Ovary (tissue), 9 donors: ENCODE measurements around the gene THSD4. TPM values are rescaled to one million over a fixed set of nuclear protein-coding genes. Genes with fewer than 3 reads are reported as not detected.

Experiments
- DNase-seq, 5 donors: peaks; one replicate each; pipeline ENCODE4 v3.0.0-alpha.2; 2019 to 2020
- H3K27ac ChIP-seq, 2 donors: fragments of 200-600 bp; one replicate each; pipeline versions ENCODE4 v1.5.1 to v1.8.0; 2019 to 2022
- H3K27me3 ChIP-seq: fragments of 200-600 bp; one replicate; pipeline ENCODE4 v1.8.0; 2022
- H3K36me3 ChIP-seq: fragments of 200-600 bp; sonication (generic); one replicate; pipeline ENCODE4 v1.5.1; 2019
- H3K4me1 ChIP-seq: one replicate; pipeline ENCODE4 v1.8.1; 2013; ENCODE audit warnings: mild to moderate bottlenecking, moderate library complexity; ENCODE audit not compliant: insufficient read depth
- H3K4me3 ChIP-seq: fragments of 200-600 bp; sonication (generic); one replicate; pipeline ENCODE4 v1.5.1; 2017
- H3K9me3 ChIP-seq, 2 donors: fragments of 200-600 bp in 1 of 2; sonication (generic) in 1 of 2; one replicate each; pipeline versions ENCODE4 v1.5.1 to v1.8.1; 2013 to 2019; ENCODE audit warnings: mild to moderate bottlenecking in 1 of 2, moderate library complexity in 1 of 2
- EP300 ChIP-seq: sonication (generic); formaldehyde crosslinking; IDR thresholded peaks from one replicate; pipeline ENCODE4 v1.6.1; 2017; ENCODE audit warnings: antibody characterized with exemption
- POLR2A ChIP-seq: fragments of 450-650 bp; IDR thresholded peaks from one replicate; pipeline ENCODE4 v1.6.1; 2017; ENCODE audit warnings: antibody characterized with exemption, mild to moderate bottlenecking, moderate library complexity
- WGBS, 3 donors: extraction: QIAGEN DNeasy Blood & Tissue Kit in 1 of 3; methylation state at CpG; one replicate each; pipeline versions ENCODE4 v1.1.5 to v1.1.7; 2013 to 2017; 5-methylcytosine and 5-hydroxymethylcytosine counted together
- intact Hi-C, 4 donors: fragments of 100-400 bp; cut with DNase I; formaldehyde crosslinking; loops; one replicate each; pipeline versions ENCODE4 v1.11.0 to v1.15.1; 2022 to 2023
- polyA plus RNA-seq, 2 donors: library from polyadenylated mRNA; stranded (reverse); fragments of 200-250 nt in 1 of 2; fragments of 350-450 nt in 1 of 2; fragmentation: Illumina TruSeq in 1 of 2; extraction: RNeasy Lipid Tissue Mini Kit (QIAGEN cat#74804) in 1 of 2; gene quantifications; one replicate each; pipeline ENCODE4 v1.2.3, GENCODE V29; 2013 to 2014
- total RNA-seq, 7 donors: library from RNA; depleted of rRNA in 2 of 7; stranded (reverse); fragments of >200 nt in 2 of 7; fragmentation: NEBNext Ultra II Directional in 3 of 7; extraction: Animal tissue kit (Norgen Biotek cat#: 25700) in 3 of 7; gene quantifications; one replicate each; pipeline versions ENCODE4 v1.1.0 to v1.2.4, GENCODE V29; 2016 to 2023
- TF ChIP-seq, protein P1 (sequence below), 3 donors: fragments of 450-650 bp in 2 of 3; fragments of 200-600 bp in 1 of 3; IDR thresholded peaks; one replicate each; pipeline versions ENCODE4 v1.5.1 to v1.8.0; 2016 to 2022; ENCODE audit warnings: antibody characterized with exemption in 3 of 3, mild to moderate bottlenecking in 1 of 3
- donor health status: DM: no; HTN: no; CAD: no; lungs with moderate emphysema.
- donor health status: DM: no; HTN: no; CAD: no.
- donor health status: Bipolar disorder and iron deficiency.
- donor health status: DM: yes; HTN: yes; CAD: no.
- donor health status: DM: no; HTN: no; CAD: no.
- donor health status: DM: yes; HTN: yes; CAD: no.

THSD4 gene
- total and polyA plus RNA-seq, 9 donors, result 3.2 to 53.4 (median 13.5) TPM

DNA sequence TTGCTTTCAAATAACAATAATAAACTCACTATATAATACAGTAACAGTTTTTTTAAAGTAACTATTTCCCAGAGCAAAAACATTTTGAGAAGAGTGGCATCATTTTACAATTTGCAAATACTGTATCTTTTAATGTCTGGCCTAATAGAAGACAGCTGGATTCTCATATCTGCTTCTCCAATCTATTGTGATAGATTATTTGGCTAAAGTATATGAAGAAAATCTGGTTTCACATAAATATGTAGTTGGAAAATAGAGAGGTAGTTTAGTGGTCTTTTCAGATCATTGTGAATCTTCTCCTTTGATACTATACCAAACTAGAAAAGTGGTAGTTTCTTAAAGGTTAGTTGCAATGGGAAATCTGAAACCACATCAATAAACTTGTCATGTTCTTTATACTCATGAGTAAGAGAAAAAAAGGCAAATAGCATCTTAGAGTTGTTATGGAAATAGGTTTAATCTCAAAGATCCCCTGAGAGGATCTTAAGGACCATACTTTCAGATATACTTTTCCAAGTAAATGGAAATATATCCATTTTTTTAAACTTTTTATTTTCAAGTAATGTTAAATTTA, 570.2 kb downstream of the THSD4 start:
- no peak overlapping the region for H3K4me3 ChIP-seq
- DNase-seq, result no peak
- H3K27ac ChIP-seq, result no peak overlapping the region
- TF ChIP-seq, protein P1, sequence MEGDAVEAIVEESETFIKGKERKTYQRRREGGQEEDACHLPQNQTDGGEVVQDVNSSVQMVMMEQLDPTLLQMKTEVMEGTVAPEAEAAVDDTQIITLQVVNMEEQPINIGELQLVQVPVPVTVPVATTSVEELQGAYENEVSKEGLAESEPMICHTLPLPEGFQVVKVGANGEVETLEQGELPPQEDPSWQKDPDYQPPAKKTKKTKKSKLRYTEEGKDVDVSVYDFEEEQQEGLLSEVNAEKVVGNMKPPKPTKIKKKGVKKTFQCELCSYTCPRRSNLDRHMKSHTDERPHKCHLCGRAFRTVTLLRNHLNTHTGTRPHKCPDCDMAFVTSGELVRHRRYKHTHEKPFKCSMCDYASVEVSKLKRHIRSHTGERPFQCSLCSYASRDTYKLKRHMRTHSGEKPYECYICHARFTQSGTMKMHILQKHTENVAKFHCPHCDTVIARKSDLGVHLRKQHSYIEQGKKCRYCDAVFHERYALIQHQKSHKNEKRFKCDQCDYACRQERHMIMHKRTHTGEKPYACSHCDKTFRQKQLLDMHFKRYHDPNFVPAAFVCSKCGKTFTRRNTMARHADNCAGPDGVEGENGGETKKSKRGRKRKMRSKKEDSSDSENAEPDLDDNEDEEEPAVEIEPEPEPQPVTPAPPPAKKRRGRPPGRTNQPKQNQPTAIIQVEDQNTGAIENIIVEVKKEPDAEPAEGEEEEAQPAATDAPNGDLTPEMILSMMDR (IDR thresholded peaks at IDR 0.05), result no peak
- TF ChIP-seq POLR2A (no peak), EP300 (no peak)
- no peaks in the 10 kb centered on the region for H3K36me3 ChIP-seq
- no peaks in the 10 kb centered on the region for H3K27me3 ChIP-seq
- intact Hi-C loops, result no loop called here
- H3K4me1 ChIP-seq, result no peaks in the 10 kb centered on the region
- no peaks in the 10 kb centered on the region for H3K9me3 ChIP-seq

DNA sequence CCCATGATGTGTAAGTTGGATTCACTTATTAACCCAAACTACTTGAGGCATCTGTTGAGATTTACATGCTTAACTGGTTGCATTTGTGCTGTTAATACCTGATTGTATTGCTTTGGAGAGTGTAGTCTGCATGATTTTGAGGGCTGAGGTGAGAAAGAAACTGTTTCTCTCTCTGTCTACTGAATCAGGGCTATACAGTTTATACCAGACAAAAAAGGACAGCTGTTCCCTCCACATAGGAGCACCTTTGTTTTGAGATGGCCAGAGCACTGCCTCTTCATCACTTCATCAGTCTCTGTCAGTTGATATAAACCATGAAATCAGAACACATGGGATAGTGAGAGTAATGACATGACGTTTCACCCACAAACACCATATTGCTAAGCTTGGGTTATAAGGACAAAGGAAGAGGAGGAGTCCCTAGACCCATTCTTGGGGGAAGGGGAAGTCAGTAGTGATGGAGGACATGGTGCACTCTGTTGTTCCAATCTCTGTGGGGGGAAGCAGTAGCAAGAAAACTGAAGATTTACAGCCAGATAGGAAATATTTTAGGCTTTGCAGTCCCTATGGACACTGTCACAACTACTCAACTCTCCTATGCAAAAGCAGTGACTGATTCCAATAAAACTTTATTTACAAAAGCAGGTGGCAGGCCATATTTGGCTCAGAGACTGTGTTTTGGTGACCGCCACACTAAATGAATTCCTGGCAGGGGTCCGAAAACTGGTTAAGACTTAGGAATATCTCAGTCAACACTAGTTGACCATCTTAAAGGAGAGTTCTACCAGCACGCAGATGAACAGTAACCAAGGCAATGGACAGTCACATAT, 571.2 kb downstream of the THSD4 start:
- WGBS, 3 donors, result 82 to 97% (median 95%) methylated on average over 4 of the region's 4 CpGs
- intact Hi-C loops, result no loop called here
- DNase-seq, result no peak
- Histone ChIP-seq H3K4me1 (no peaks in the 10 kb centered on the region), H3K9me3 (no peaks in the 10 kb centered on the region), H3K36me3 (no peaks in the 10 kb centered on the region), H3K4me3 (no peak overlapping the region), H3K27me3 (no peaks in the 10 kb centered on the region), H3K27ac (no peak overlapping the region)
- TF ChIP-seq, protein P1 (IDR thresholded peaks at IDR 0.05), result no peak
- TF ChIP-seq POLR2A, result no peak
- TF ChIP-seq EP300, result no peak

DNA sequence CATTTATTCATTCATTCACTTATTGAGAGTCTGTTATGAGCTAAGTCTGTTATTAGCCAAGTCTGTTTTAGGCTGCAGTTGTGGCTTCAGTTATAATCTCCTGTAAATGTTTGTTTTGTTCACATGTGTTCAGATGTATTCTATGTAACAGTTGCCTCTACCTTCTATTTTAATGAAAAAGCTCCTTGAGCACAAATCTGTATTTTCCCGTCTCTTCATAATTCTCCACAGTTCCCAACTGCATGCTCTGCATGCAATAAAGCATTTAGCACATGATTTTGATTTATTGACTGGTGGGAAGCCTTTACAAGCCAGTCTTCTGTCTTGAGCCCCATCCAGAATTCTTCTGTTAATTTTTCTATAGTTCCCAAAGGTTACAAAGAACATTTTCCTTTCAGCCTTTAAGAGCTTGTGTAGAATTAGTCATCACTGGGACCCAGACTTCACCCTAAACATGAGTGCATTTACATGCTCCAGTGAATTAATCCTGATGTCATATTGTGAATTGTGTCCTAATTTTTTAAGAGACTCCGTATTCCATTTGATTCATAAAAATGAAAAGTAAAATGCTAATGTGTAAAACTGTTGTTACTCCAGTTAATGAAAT, 572.7 kb downstream of the THSD4 start:
- Histone ChIP-seq H3K4me3 (no peak overlapping the region), H3K27ac (no peak overlapping the region), H3K27me3 (no peaks in the 10 kb centered on the region), H3K36me3 (no peaks in the 10 kb centered on the region), H3K4me1 (peaks cover 2% of the 10 kb centered on the region), H3K9me3 (no peaks in the 10 kb centered on the region)
- intact Hi-C loops, result no loop called here
- TF ChIP-seq POLR2A (no peak), EP300 (no peak)
- TF ChIP-seq, protein P1 (IDR thresholded peaks at IDR 0.05), result no peak
- WGBS, 3 donors, result 63 to 76% (median 73%) methylated on average over 2 of the region's 2 CpGs
- DNase-seq, result no peak

DNA sequence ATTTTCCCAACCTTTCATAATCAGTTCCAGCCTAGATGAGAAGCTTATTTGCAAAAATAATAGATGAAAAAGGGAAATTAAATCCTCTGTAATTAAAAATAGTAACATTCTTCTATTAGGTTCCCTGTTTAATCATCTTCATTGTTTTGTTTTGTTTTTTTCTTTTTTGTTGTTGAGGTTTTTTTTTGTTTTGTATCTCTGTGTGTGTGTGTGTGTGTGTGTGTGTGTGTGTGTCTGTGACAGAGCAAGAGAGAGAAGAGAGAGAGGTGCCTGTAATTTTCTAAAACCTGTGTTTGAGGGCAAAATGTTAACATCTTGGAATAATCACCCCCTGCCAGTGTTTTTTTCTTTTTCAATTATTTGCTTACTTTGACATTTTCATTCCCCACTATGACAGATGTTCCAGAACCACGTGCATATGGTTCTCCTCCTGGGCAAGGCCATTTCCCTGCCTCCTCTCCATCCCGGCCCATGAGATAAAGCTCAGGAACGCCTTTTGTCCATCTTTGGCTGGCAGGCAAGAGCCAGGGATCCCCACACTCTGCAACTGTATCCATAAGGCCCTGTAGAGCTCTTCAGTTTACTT, 573.3 kb downstream of the THSD4 start:
- peaks cover 2% of the 10 kb centered on the region for H3K4me1 ChIP-seq
- no peak overlapping the region for H3K4me3 ChIP-seq
- DNase-seq, result no peak
- no peaks in the 10 kb centered on the region for H3K9me3 ChIP-seq
- no peaks in the 10 kb centered on the region for H3K36me3 ChIP-seq
- intact Hi-C loops, result no loop called here
- TF ChIP-seq EP300 (no peak), POLR2A (no peak)
- TF ChIP-seq, protein P1 (IDR thresholded peaks at IDR 0.05), result no peak
- no peak overlapping the region for H3K27ac ChIP-seq
- no peaks in the 10 kb centered on the region for H3K27me3 ChIP-seq
- 16 to 32% (median 23%) methylated on average over 3 of the region's 3 CpGs for WGBS, 3 donors
